Liver (tissue), 3 donors: ENCODE measurements around the gene KDM6A.

ENCODE experiments used
- ATF3 ChIP-seq: IDR thresholded peaks from 2 replicates; pipeline ENCODE4 v1.6.1; 2016; ENCODE audit warnings: antibody characterized with exemption
- EGR1 ChIP-seq, 2 donors: IDR thresholded peaks; 2 replicates each; pipeline ENCODE4 v1.6.1; 2016 to 2018; ENCODE audit warnings: antibody characterized with exemption in 2 of 2, low read depth in 2 of 2
- MAX ChIP-seq: IDR thresholded peaks from 2 replicates; pipeline ENCODE4 v1.6.1; 2016; ENCODE audit warnings: antibody characterized with exemption
- RXRA ChIP-seq, 2 donors: IDR thresholded peaks; 2 replicates each; pipeline ENCODE4 v1.6.1; 2017 to 2018; ENCODE audit warnings: antibody characterized with exemption in 2 of 2, mild to moderate bottlenecking in 1 of 2
- TAF1 ChIP-seq: conservative IDR thresholded peaks from 2 replicates; pipeline ENCODE4 v1.6.1; 2016; ENCODE audit warnings: antibody characterized with exemption, mild to moderate bottlenecking
- TF ChIP-seq, protein P1 (sequence below): fragments of 150-350 bp; IDR thresholded peaks from 2 replicates; pipeline ENCODE4 v1.5.1; 2017; ENCODE audit warnings: improper control_type of control experiment, low read depth, low read length; ENCODE audit not compliant: missing input control
- donor health status: healthy.
- donor health status: healthy.

DNA sequence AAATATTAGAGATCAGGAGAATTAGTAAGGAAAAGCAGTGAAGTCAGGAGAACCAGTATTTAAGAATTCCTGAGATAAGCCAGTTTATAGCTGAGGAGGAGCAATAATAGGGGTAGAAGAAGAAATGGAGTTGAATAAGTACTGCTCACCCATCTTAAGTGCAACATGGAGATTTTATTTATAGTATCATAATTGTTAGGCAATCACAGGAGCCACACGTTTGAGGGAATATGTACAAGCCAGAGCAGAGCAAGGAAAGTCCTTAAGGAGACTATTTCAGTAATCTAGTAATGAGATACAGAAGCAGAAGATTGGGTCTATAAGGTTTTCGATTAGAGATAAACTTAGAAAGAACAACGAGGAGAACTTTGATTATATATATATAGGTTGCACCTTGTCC lies 145.0 kb downstream of the KDM6A start:
- TF ChIP-seq, protein P1, sequence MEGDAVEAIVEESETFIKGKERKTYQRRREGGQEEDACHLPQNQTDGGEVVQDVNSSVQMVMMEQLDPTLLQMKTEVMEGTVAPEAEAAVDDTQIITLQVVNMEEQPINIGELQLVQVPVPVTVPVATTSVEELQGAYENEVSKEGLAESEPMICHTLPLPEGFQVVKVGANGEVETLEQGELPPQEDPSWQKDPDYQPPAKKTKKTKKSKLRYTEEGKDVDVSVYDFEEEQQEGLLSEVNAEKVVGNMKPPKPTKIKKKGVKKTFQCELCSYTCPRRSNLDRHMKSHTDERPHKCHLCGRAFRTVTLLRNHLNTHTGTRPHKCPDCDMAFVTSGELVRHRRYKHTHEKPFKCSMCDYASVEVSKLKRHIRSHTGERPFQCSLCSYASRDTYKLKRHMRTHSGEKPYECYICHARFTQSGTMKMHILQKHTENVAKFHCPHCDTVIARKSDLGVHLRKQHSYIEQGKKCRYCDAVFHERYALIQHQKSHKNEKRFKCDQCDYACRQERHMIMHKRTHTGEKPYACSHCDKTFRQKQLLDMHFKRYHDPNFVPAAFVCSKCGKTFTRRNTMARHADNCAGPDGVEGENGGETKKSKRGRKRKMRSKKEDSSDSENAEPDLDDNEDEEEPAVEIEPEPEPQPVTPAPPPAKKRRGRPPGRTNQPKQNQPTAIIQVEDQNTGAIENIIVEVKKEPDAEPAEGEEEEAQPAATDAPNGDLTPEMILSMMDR: no peak
- TF ChIP-seq TAF1 (no peak), RXRA (IDR thresholded peaks at IDR 0.05) (no peak), EGR1 (IDR thresholded peaks at IDR 0.05; ENCODE audit: low read depth in 2 of 2) (no peak), MAX (no peak), ATF3 (no peak)
